Measurements from ENCODE around the gene MANEA. TPM values are rescaled to one million over a fixed set of nuclear protein-coding genes. Genes with fewer than 3 reads are reported as not detected.

The MANEA gene
- total and polyA plus RNA-seq, 2 experiments from 2014 or later = 4.7 to 15.3 TPM

GRCh38 chr6:95587989-95588388 is 10.7 kb downstream of the MANEA start:
- Histone ChIP-seq H3K27ac (no peak overlapping the region), H4K20me1 (ENCODE audit: insufficient read depth, poor library complexity, severe bottlenecking) (no peaks in the 10 kb centered on the region), H3K27me3 (no peaks in the 10 kb centered on the region), H2AFZ (no peak overlapping the region), H3K79me2 (peaks cover 15% of the 10 kb centered on the region), H3K4me3 (no peak overlapping the region), H3K9me3 (ENCODE audit: low read depth) (peaks cover 5% of the 10 kb centered on the region), H3K36me3 (replicated peaks; ENCODE audit: insufficient read depth, low read depth) (no peaks in the 10 kb centered on the region), H3K9me2 (replicated peaks; ENCODE audit: insufficient read depth) (no peaks in the 10 kb centered on the region), H3K4me1 (ENCODE audit: insufficient read depth) (no peaks in the 10 kb centered on the region), H3K4me2 (no peak overlapping the region)
- TF ChIP-seq EZH2phosphoT487 (IDR thresholded peaks at IDR 0.05; ENCODE audit: low read depth, severe bottlenecking, unreplicated experiment) (no peak), CTCF (IDR thresholded peaks at IDR 0.05; ENCODE audit: poor library complexity) (no peak), EZH2 (IDR thresholded peaks at IDR 0.05; ENCODE audit: borderline replicate concordance) (no peak)
- 95% methylated on average over 1 of the region's 1 CpG for WGBS (ENCODE audit: low lambda C conversion rate, missing lambda C conversion rate)
- no peak for DNase-seq (ENCODE audit: low spot score)

GRCh38 chr6:95589067-95589466 is 11.7 kb downstream of the MANEA start:
- H3K4me2 ChIP-seq = no peak overlapping the region
- H4K20me1 ChIP-seq (ENCODE audit: insufficient read depth, poor library complexity, severe bottlenecking) = no peaks in the 10 kb centered on the region
- no peak overlapping the region for H3K4me3 ChIP-seq
- no peak for DNase-seq (ENCODE audit: low spot score)
- no peaks in the 10 kb centered on the region for H3K4me1 ChIP-seq (ENCODE audit: insufficient read depth)
- H3K36me3 ChIP-seq (replicated peaks; ENCODE audit: insufficient read depth, low read depth) = no peaks in the 10 kb centered on the region
- H3K79me2 ChIP-seq = peaks cover 9% of the 10 kb centered on the region
- WGBS (ENCODE audit: low lambda C conversion rate, missing lambda C conversion rate) = 100% methylated on average over 1 of the region's 1 CpG
- H2AFZ ChIP-seq = no peak overlapping the region
- H3K27me3 ChIP-seq = no peaks in the 10 kb centered on the region
- H3K9me3 ChIP-seq (ENCODE audit: low read depth) = peaks cover 5% of the 10 kb centered on the region
- no peak for TF ChIP-seq EZH2phosphoT487 (IDR thresholded peaks at IDR 0.05; ENCODE audit: low read depth, severe bottlenecking, unreplicated experiment)
- TF ChIP-seq CTCF (IDR thresholded peaks at IDR 0.05; ENCODE audit: poor library complexity) = no peak
- no peak for TF ChIP-seq EZH2 (IDR thresholded peaks at IDR 0.05; ENCODE audit: borderline replicate concordance)
- H3K27ac ChIP-seq = no peak overlapping the region
- H3K9me2 ChIP-seq (replicated peaks; ENCODE audit: insufficient read depth) = no peaks in the 10 kb centered on the region

- H3K9me3 ChIP-seq (ENCODE audit: low read depth) = no peaks in the 10 kb centered on the region
- H4K20me1 ChIP-seq (ENCODE audit: insufficient read depth, poor library complexity, severe bottlenecking) = no peaks in the 10 kb centered on the region
- WGBS (ENCODE audit: low lambda C conversion rate, missing lambda C conversion rate) = 77% methylated on average over 4 of the region's 4 CpGs
- H3K79me2 ChIP-seq = peaks cover 4% of the 10 kb centered on the region
- H3K27me3 ChIP-seq = no peaks in the 10 kb centered on the region
- H3K36me3 ChIP-seq (replicated peaks; ENCODE audit: insufficient read depth, low read depth) = no peaks in the 10 kb centered on the region
- H3K4me1 ChIP-seq (ENCODE audit: insufficient read depth) = no peaks in the 10 kb centered on the region
- TF ChIP-seq EZH2phosphoT487 (IDR thresholded peaks at IDR 0.05; ENCODE audit: low read depth, severe bottlenecking, unreplicated experiment) (no peak), EZH2 (IDR thresholded peaks at IDR 0.05; ENCODE audit: borderline replicate concordance) (no peak), CTCF (IDR thresholded peaks at IDR 0.05; ENCODE audit: poor library complexity) (no peak)
- DNase-seq (ENCODE audit: low spot score) = no peak
- no peak overlapping the region for H3K27ac ChIP-seq
- H2AFZ ChIP-seq = no peak overlapping the region
- no peaks in the 10 kb centered on the region for H3K9me2 ChIP-seq (replicated peaks; ENCODE audit: insufficient read depth)
- no peak overlapping the region for H3K4me2 ChIP-seq
- no peak overlapping the region for H3K4me3 ChIP-seq
Measured at GRCh38 chr6:95589826-95590570, 12.7 kb downstream of the MANEA start.

Measured in hepatocyte (in vitro differentiated cells).